ENCODE measurements around the gene SHF.

Gene SHF

GRCh38 chr15:45168751-45169551 is 18.8 kb downstream of the SHF start:
- no peak for DNase-seq

GRCh38 chr15:45168286-45168685 is 19.5 kb downstream of the SHF start:
- no peak for DNase-seq

- no peak for DNase-seq
Measured at GRCh38 chr15:45167631-45168205, 20.0 kb downstream of the SHF start.

GRCh38 chr15:45166834-45167630 is 20.7 kb downstream of the SHF start:
- peak; percentile 81 for DNase-seq

- DNase-seq, result no peak
Measured at GRCh38 chr15:45165536-45165935, 22.2 kb downstream of the SHF start.

GRCh38 chr15:45164914-45165313 is 22.9 kb downstream of the SHF start:
- no peak for DNase-seq

- no peak for DNase-seq
Measured at GRCh38 chr15:45163508-45163856, 24.3 kb downstream of the SHF start.

- peak; percentile 69 for DNase-seq
Measured at GRCh38 chr15:45162771-45163507, 24.8 kb downstream of the SHF start.

GRCh38 chr15:45161666-45162065 is 26.1 kb downstream of the SHF start:
- no peak for DNase-seq

- DNase-seq, result no peak
Measured at GRCh38 chr15:45157974-45158373, 29.8 kb downstream of the SHF start.

- DNase-seq, result peak; percentile 18
Measured at GRCh38 chr15:45156744-45157455, 30.9 kb downstream of the SHF start.

GRCh38 chr15:45155739-45156138 is 32.0 kb downstream of the SHF start:
- no peak for DNase-seq

- DNase-seq, result no peak
Measured at GRCh38 chr15:45151998-45152828, 35.6 kb downstream of the SHF start.

- DNase-seq, result no peak
Measured at GRCh38 chr15:45150997-45151396, 36.8 kb downstream of the SHF start.

GRCh38 chr15:45150481-45150880 is 37.3 kb downstream of the SHF start:
- DNase-seq, result no peak

- DNase-seq, result no peak
Measured at GRCh38 chr15:45149060-45149459, 38.7 kb downstream of the SHF start.

- no peak for DNase-seq
Measured at GRCh38 chr15:45148076-45149059, 39.4 kb downstream of the SHF start.

GRCh38 chr15:45147606-45148005 is 40.2 kb downstream of the SHF start:
- no peak for DNase-seq

GRCh38 chr15:45146405-45146804 is 41.4 kb downstream of the SHF start:
- DNase-seq, result no peak

GRCh38 chr15:45144775-45145174 is 43.0 kb downstream of the SHF start:
- no peak for DNase-seq
